Uterus (tissue), 4 donors: ENCODE measurements around the gene TOB1. TPM values are rescaled to one million over a fixed set of nuclear protein-coding genes. Genes with fewer than 3 reads are reported as not detected.

Experiments
- DNase-seq, 2 donors: peaks; one replicate each; pipeline ENCODE4 v3.0.0-alpha.2; 2019 to 2020
- H3K27ac ChIP-seq, 2 donors: fragments of 200-600 bp; sonication (generic); 1 replicate in 1 of 2; 2 replicates in 1 of 2; pipeline ENCODE4 v1.5.1; 2016 to 2018
- H3K27me3 ChIP-seq, 2 donors: fragments of 200-600 bp; sonication (generic); one replicate each; pipeline ENCODE4 v1.5.1; 2018 to 2019; ENCODE audit warnings: control low read depth in 1 of 2
- H3K36me3 ChIP-seq, 2 donors: fragments of 200-600 bp; sonication (generic); one replicate each; pipeline ENCODE4 v1.5.1; 2019; ENCODE audit warnings: control low read depth in 1 of 2
- H3K4me1 ChIP-seq, 2 donors: fragments of 200-600 bp; sonication (generic); one replicate each; pipeline ENCODE4 v1.5.1; 2018 to 2019; ENCODE audit warnings: control low read depth in 1 of 2
- H3K4me3 ChIP-seq, 2 donors: fragments of 200-600 bp; sonication (generic); 1 replicate in 1 of 2; 2 replicates in 1 of 2; pipeline ENCODE4 v1.5.1; 2018 to 2019; ENCODE audit warnings: mild to moderate bottlenecking in 1 of 2
- H3K9me3 ChIP-seq, 2 donors: fragments of 200-600 bp; sonication (generic); one replicate each; pipeline ENCODE4 v1.5.1; 2019; ENCODE audit warnings: control low read depth in 1 of 2
- CTCF ChIP-seq, 4 experiments: fragments of 200-600 bp in 2 of 4; fragments of 450-650 bp in 2 of 4; sonication (generic) in 2 of 4; IDR thresholded peaks; one replicate each; pipeline ENCODE4 v1.5.1; 2016 to 2019; ENCODE audit warnings: antibody characterized with exemption in 4 of 4, mild to moderate bottlenecking in 2 of 4, moderate library complexity in 1 of 4
- POLR2A ChIP-seq, 2 donors: fragments of 450-650 bp; IDR thresholded peaks; one replicate each; pipeline ENCODE4 v1.6.1; 2016; ENCODE audit warnings: antibody characterized with exemption in 2 of 2, mild to moderate bottlenecking in 1 of 2, moderate library complexity in 1 of 2
- intact Hi-C: fragments of 100-400 bp; cut with DNase I; formaldehyde crosslinking; loops from one replicate; pipeline ENCODE4 v1.15.1; 2023; ENCODE audit warnings: low total_unique reads
- total RNA-seq, 4 donors: library from RNA; depleted of rRNA in 3 of 4; stranded (reverse); fragments of >200 nt in 3 of 4; gene quantifications; one replicate each; pipeline versions ENCODE4 v1.1.0 to v1.2.4, GENCODE V29; 2014 to 2023
- donor health status: DM: yes; HTN: yes; CAD: no.

Gene TOB1
- total RNA-seq, 4 donors from 2014 or later, result 16.5 to 64.3 (median 27.5) TPM

DNA sequence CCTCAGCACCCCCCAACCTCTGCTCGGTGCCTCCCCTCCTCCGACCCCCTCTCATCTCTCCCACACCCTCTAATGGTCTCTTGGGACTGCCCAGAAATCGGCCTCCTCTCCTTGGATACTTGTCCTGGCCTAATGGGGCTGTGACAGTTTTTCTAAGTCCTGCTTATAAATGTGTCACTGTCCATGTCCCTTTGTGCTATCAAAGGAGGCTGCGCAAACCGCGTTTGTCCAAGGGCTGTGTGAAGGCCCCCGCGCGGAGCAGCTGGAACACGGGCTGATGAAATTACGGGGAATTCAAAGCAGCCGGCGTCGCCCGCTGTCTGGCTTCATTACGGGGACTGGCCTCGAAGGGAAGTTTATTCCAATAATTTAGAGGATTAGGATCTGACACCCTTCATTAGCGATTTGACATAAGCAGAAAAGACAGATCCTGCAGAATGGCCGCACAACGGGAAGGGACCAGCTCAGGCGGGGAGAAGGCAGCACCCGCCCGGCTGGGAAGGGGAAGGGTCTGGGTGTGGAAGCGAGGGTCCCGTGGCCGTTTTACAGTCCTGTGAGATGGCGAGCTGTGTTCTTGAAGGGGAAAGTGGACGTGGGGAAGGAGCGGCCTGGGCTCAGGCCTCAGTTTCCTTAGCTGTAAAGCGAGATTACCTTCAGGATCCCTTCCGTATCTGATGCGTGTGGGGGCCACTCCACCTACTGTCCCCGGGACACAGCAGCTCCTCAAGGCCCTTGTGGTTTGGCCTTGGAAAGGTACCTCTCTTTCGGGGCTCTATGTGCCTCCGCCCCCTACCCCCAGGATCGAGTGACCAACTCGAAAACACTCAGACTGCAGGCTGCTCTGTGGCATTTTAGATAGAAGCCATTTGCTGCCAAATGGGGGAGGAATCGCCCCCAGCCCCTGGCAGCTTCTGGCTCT, 32.4 kb downstream of the TOB1 start:
- no peaks in the 10 kb centered on the region for H3K36me3 ChIP-seq
- DNase-seq, result no peak
- H3K9me3 ChIP-seq, result no peaks in the 10 kb centered on the region
- no peak overlapping the region for H3K27ac ChIP-seq
- no peaks in the 10 kb centered on the region for H3K27me3 ChIP-seq
- no peak for TF ChIP-seq CTCF (IDR thresholded peaks at IDR 0.05)
- no peak for TF ChIP-seq POLR2A (IDR thresholded peaks at IDR 0.05)
- no peak overlapping the region for H3K4me3 ChIP-seq
- H3K4me1 ChIP-seq, result no peaks in the 10 kb centered on the region
- intact Hi-C loops, result no loop called here

GRCh38 chr17:50832864-50833381, 33.2 kb downstream of the TOB1 start:
- Histone ChIP-seq H3K4me1 (no peaks in the 10 kb centered on the region), H3K9me3 (no peaks in the 10 kb centered on the region), H3K27me3 (no peaks in the 10 kb centered on the region), H3K36me3 (no peaks in the 10 kb centered on the region), H3K27ac (no peak overlapping the region), H3K4me3 (no peak overlapping the region)
- intact Hi-C loops, result no loop called here
- TF ChIP-seq CTCF (IDR thresholded peaks at IDR 0.05), result no peak
- TF ChIP-seq POLR2A (IDR thresholded peaks at IDR 0.05), result no peak
- DNase-seq, result no peak

- no peaks in the 10 kb centered on the region for H3K27me3 ChIP-seq
- no peak overlapping the region for H3K27ac ChIP-seq
- intact Hi-C loops, result no loop called here
- DNase-seq, result no peak
- H3K9me3 ChIP-seq, result no peaks in the 10 kb centered on the region
- H3K4me1 ChIP-seq, result no peaks in the 10 kb centered on the region
- H3K36me3 ChIP-seq, result no peaks in the 10 kb centered on the region
- no peak overlapping the region for H3K4me3 ChIP-seq
- TF ChIP-seq CTCF (IDR thresholded peaks at IDR 0.05) (no peak), POLR2A (IDR thresholded peaks at IDR 0.05) (no peak)
Observed at GRCh38 chr17:50832267-50832863, 33.8 kb downstream of the TOB1 start.

GRCh38 chr17:50831471-50831928, 34.7 kb downstream of the TOB1 start:
- DNase-seq, result no peak
- Histone ChIP-seq H3K27ac (no peak overlapping the region), H3K36me3 (no peaks in the 10 kb centered on the region), H3K27me3 (no peaks in the 10 kb centered on the region), H3K4me3 (no peak overlapping the region), H3K4me1 (no peaks in the 10 kb centered on the region), H3K9me3 (no peaks in the 10 kb centered on the region)
- TF ChIP-seq POLR2A (IDR thresholded peaks at IDR 0.05) (no peak), CTCF (IDR thresholded peaks at IDR 0.05) (no peak)
- intact Hi-C loops, result no loop called here

DNA sequence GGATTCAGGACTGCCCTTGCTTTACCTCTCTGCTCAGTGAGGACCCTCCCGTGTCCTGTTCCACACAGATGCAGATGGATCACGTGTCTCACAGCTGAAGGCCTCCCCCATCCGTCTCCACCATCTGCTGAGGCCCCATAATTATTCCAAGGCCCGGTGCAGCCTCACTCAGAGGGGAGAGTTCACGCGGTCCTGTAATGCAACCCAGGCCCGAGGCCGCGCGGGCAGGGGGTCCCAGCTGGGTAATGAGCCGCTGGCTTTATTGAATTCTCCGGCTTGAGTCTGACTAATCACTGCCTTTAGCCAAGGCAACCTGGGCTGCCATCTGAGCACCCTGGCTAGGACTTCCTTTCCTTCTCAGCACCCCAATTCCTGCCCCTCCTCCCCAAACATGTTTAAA, 35.2 kb downstream of the TOB1 start:
- Histone ChIP-seq H3K27ac (no peak overlapping the region), H3K27me3 (no peaks in the 10 kb centered on the region), H3K36me3 (no peaks in the 10 kb centered on the region), H3K4me3 (no peak overlapping the region), H3K4me1 (no peaks in the 10 kb centered on the region), H3K9me3 (no peaks in the 10 kb centered on the region)
- no peak for TF ChIP-seq POLR2A (IDR thresholded peaks at IDR 0.05)
- no peak for TF ChIP-seq CTCF (IDR thresholded peaks at IDR 0.05)
- intact Hi-C loops, result no loop called here
- no peak for DNase-seq
